Measurements from ENCODE around the gene NDUFAF8. TPM values are rescaled to one million over a fixed set of nuclear protein-coding genes. Genes with fewer than 3 reads are reported as not detected.

The NDUFAF8 gene
- total RNA-seq, 1 experiment from 2014 or later, result 60.1 TPM

- Histone ChIP-seq H2BK15ac (ENCODE audit: low read depth, low read length) (no peak overlapping the region), H4K5ac (ENCODE audit: insufficient read length, low read depth, low read length) (no peak overlapping the region), H3K4me2 (ENCODE audit: insufficient read depth, insufficient read length, low read length) (no peak overlapping the region), H3K23me2 (ENCODE audit: insufficient read length, low read depth, low read length, poor library complexity, severe bottlenecking) (peaks cover 6% of the 10 kb centered on the region), H2BK120ac (ENCODE audit: low read depth, low read length, poor library complexity, severe bottlenecking) (no peak overlapping the region), H2BK5ac (ENCODE audit: insufficient read length, low read length) (no peak overlapping the region), H3K79me2 (ENCODE audit: insufficient read depth, low read length) (peaks cover 4% of the 10 kb centered on the region), H2BK20ac (ENCODE audit: low read depth, low read length, poor library complexity, severe bottlenecking) (no peak overlapping the region), H4K91ac (ENCODE audit: insufficient read length, low read depth, low read length) (no peak overlapping the region), H4K8ac (replicated peaks; ENCODE audit: insufficient read length, low read depth, low read length) (no peak overlapping the region), H3K9ac (ENCODE audit: extremely low read depth, insufficient read length, low read length) (no peak overlapping the region), H2AFZ (ENCODE audit: low read length) (no peak overlapping the region), H3K27me3 (ENCODE audit: insufficient read depth, low read length) (no peaks in the 10 kb centered on the region), H4K20me1 (ENCODE audit: control insufficient read depth, insufficient read depth, insufficient read length) (no peaks in the 10 kb centered on the region), H2AK5ac (ENCODE audit: insufficient read length, low read length) (no peak overlapping the region), H3K9me3 (ENCODE audit: control insufficient read depth, low read depth, low read length) (no peaks in the 10 kb centered on the region), H2BK12ac (ENCODE audit: insufficient read length, low read depth, low read length) (no peak overlapping the region), H3K4ac (ENCODE audit: low read depth, low read length) (no peak overlapping the region), H3K56ac (ENCODE audit: insufficient read length, low read depth, low read length) (no peak overlapping the region), H3K18ac (ENCODE audit: insufficient read length, low read depth, low read length) (no peak overlapping the region), H3K14ac (ENCODE audit: insufficient read depth, low read length) (no peak overlapping the region), H3K27ac (ENCODE audit: insufficient read length, low read depth, low read length) (no peak overlapping the region), H3K23ac (ENCODE audit: insufficient read length, low read depth, low read length) (no peak overlapping the region), H3K79me1 (ENCODE audit: insufficient read depth, low read depth, low read length, poor library complexity, severe bottlenecking) (no peaks in the 10 kb centered on the region), H3T11ph (ENCODE audit: low read length) (no peak overlapping the region), H3K4me1 (ENCODE audit: insufficient read depth, low read length) (no peaks in the 10 kb centered on the region)
- no peak for TF ChIP-seq CTCF (conservative IDR thresholded peaks at IDR 0.05)
- peak overlapping the region in 1 of 3 experiments; percentile 51; a peak in 1 of 7 replicates for H3K27ac Mint-ChIP-seq
- WGBS (ENCODE audit: extremely low coverage, insufficient read length, low lambda C conversion rate), result no CpG with 5 or more reads among the region's 13 CpGs
- peaks cover 11 to 14% (median 14%) of the 10 kb centered on the region in 3 experiments for H3K36me3 Mint-ChIP-seq (ENCODE audit: insufficient read depth in 1 of 3, low read depth in 3 of 3)
- no peak for DNase-seq
- H3K27me3 Mint-ChIP-seq (ENCODE audit: low read depth), result no peaks in the 10 kb centered on the region
- H3K4me3 Mint-ChIP-seq, result no peak overlapping the region
- no peaks in the 10 kb centered on the region; a peak in 1 of 5 replicates for H3K9me3 Mint-ChIP-seq
- H3K4me1 Mint-ChIP-seq, result peaks cover 6 to 7% of the 10 kb centered on the region in 2 experiments
Observed at GRCh38 chr17:81234506-81234855, 4.6 kb upstream of the NDUFAF8 start.
